ENCODE results near the gene KLK2. TPM values are rescaled to one million over a fixed set of nuclear protein-coding genes. Genes with fewer than 3 reads are reported as not detected.
A peak's percentile ranks its signal among the peaks of the same experiment; 100 is the strongest.

KLK2 gene
- total and polyA plus RNA-seq, 5 donors from 2014 or later, result not detected

DNA sequence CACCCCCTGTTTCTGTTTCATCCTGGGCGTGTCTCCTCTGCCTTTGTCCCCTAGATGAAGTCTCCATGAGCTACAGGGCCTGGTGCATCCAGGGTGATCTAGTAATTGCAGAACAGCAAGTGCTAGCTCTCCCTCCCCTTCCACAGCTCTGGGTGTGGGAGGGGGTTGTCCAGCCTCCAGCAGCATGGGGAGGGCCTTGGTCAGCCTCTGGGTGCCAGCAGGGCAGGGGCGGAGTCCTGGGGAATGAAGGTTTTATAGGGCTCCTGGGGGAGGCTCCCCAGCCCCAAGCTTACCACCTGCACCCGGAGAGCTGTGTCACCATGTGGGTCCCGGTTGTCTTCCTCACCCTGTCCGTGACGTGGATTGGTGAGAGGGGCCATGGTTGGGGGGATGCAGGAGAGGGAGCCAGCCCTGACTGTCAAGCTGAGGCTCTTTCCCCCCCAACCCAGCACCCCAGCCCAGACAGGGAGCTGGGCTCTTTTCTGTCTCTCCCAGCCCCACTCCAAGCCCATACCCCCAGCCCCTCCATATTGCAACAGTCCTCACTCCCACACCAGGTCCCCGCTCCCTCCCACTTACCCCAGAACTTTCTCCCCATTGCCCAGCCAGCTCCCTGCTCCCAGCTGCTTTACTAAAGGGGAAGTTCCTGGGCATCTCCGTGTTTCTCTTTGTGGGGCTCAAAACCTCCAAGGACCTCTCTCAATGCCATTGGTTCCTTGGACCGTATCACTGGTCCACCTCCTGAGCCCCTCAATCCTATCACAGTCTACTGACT, 18.4 kb upstream of the KLK2 start, which contains the start of gene KLK3:
KLK3 (plus strand) TSS at position 280 of the 775 bp plus-strand sequence; CDS start at position 321, 41 bp downstream.
- Mint-ChIP-seq H3K4me1 (no peaks in the 10 kb centered on the region), H3K27me3 (peaks cover 20% of the 10 kb centered on the region), H3K4me3 (no peak within 1 kb of the TSS), H3K9me3 (peaks cover 0 to 5% (median 0%) of the 10 kb centered on the region in 7 donors), H3K27ac (peak within 1 kb of the TSS in 1 of 3 donors; percentile 62), H3K36me3 (no peaks in the 10 kb centered on the region)
- peaks cover 2% of the 10 kb centered on the region for H3K27me3 ChIP-seq (ENCODE audit: control insufficient read depth, insufficient read depth, low read length)
- H3K9me3 ChIP-seq (ENCODE audit: control insufficient read depth in 2 of 2, low read length in 2 of 2), result no peaks in the 10 kb centered on the region
- H3K36me3 ChIP-seq (ENCODE audit: control insufficient read depth, insufficient read depth, low read length), result no peaks in the 10 kb centered on the region
- H3K4me3 ChIP-seq (ENCODE audit: low read depth, low read length), result no peak within 1 kb of the TSS
- ATAC-seq (ENCODE audit: low read depth in 2 of 2) (no peak), DNase-seq (no peak)
- H3K4me1 ChIP-seq (ENCODE audit: control insufficient read depth, insufficient read depth, low read length, poor library complexity, severe bottlenecking), result no peaks in the 10 kb centered on the region
- no peak within 1 kb of the TSS for H3K27ac ChIP-seq (ENCODE audit: insufficient read depth, low read length, poor library complexity, severe bottlenecking)

DNA sequence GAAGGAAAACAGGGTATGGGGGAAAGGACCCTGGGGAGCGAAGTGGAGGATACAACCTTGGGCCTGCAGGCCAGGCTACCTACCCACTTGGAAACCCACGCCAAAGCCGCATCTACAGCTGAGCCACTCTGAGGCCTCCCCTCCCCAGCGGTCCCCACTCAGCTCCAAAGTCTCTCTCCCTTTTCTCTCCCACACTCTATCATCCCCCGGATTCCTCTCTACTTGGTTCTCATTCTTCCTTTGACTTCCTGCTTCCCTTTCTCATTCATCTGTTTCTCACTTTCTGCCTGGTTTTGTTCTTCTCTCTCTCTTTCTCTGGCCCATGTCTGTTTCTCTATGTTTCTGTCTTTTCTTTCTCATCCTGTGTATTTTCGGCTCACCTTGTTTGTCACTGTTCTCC, 15.9 kb upstream of the KLK2 start:
- ATAC-seq (ENCODE audit: low read depth in 2 of 2) (no peak), DNase-seq (no peak)
- no peaks in the 10 kb centered on the region for H3K4me1 ChIP-seq (ENCODE audit: control insufficient read depth, insufficient read depth, low read length, poor library complexity, severe bottlenecking)
- H3K4me3 Mint-ChIP-seq, result no peak overlapping the region
- H3K9me3 ChIP-seq (ENCODE audit: control insufficient read depth in 2 of 2, low read length in 2 of 2), result peaks cover 0 to 4% of the 10 kb centered on the region in 2 experiments
- peaks cover 0 to 15% (median 0%) of the 10 kb centered on the region in 7 donors for H3K9me3 Mint-ChIP-seq
- peaks cover 24% of the 10 kb centered on the region for H3K27me3 Mint-ChIP-seq
- no peak overlapping the region for H3K27ac ChIP-seq (ENCODE audit: insufficient read depth, low read length, poor library complexity, severe bottlenecking)
- no peaks in the 10 kb centered on the region for H3K36me3 ChIP-seq (ENCODE audit: control insufficient read depth, insufficient read depth, low read length)
- no peaks in the 10 kb centered on the region for H3K27me3 ChIP-seq (ENCODE audit: control insufficient read depth, insufficient read depth, low read length)
- no peaks in the 10 kb centered on the region for H3K4me1 Mint-ChIP-seq
- H3K4me3 ChIP-seq (ENCODE audit: low read depth, low read length), result no peak overlapping the region
- H3K27ac Mint-ChIP-seq, result peak overlapping the region in 1 of 3 donors; percentile 10
- no peaks in the 10 kb centered on the region for H3K36me3 Mint-ChIP-seq

DNA sequence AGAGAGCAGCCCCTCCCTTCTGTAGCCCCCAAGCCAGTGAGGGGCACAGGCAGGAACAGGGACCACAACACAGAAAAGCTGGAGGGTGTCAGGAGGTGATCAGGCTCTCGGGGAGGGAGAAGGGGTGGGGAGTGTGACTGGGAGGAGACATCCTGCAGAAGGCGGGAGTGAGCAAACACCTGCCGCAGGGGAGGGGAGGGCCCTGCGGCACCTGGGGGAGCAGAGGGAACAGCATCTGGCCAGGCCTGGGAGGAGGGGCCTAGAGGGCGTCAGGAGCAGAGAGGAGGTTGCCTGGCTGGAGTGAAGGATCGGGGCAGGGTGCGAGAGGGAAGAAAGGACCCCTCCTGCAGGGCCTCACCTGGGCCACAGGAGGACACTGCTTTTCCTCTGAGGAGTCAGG, 14.4 kb upstream of the KLK2 start:
- no peak overlapping the region for H3K27ac ChIP-seq (ENCODE audit: insufficient read depth, low read length, poor library complexity, severe bottlenecking)
- H3K4me3 Mint-ChIP-seq, result no peak overlapping the region
- H3K27me3 ChIP-seq (ENCODE audit: control insufficient read depth, insufficient read depth, low read length), result no peaks in the 10 kb centered on the region
- DNase-seq (no peak), ATAC-seq (ENCODE audit: low read depth in 2 of 2) (no peak)
- H3K27me3 Mint-ChIP-seq, result peaks cover 29% of the 10 kb centered on the region
- no peaks in the 10 kb centered on the region for H3K36me3 Mint-ChIP-seq
- peaks cover 0 to 4% of the 10 kb centered on the region in 2 experiments for H3K9me3 ChIP-seq (ENCODE audit: control insufficient read depth in 2 of 2, low read length in 2 of 2)
- H3K4me1 ChIP-seq (ENCODE audit: control insufficient read depth, insufficient read depth, low read length, poor library complexity, severe bottlenecking), result no peaks in the 10 kb centered on the region
- H3K36me3 ChIP-seq (ENCODE audit: control insufficient read depth, insufficient read depth, low read length), result no peaks in the 10 kb centered on the region
- peaks cover 0 to 15% (median 1%) of the 10 kb centered on the region in 7 donors for H3K9me3 Mint-ChIP-seq
- H3K4me3 ChIP-seq (ENCODE audit: low read depth, low read length), result no peak overlapping the region
- H3K4me1 Mint-ChIP-seq, result no peaks in the 10 kb centered on the region
- no peak overlapping the region for H3K27ac Mint-ChIP-seq

DNA sequence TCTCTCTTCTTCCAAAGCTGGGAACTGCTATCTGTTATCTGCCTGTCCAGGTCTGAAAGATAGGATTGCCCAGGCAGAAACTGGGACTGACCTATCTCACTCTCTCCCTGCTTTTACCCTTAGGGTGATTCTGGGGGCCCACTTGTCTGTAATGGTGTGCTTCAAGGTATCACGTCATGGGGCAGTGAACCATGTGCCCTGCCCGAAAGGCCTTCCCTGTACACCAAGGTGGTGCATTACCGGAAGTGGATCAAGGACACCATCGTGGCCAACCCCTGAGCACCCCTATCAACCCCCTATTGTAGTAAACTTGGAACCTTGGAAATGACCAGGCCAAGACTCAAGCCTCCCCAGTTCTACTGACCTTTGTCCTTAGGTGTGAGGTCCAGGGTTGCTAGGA, 13.4 kb upstream of the KLK2 start:
- H3K4me1 ChIP-seq (ENCODE audit: control insufficient read depth, insufficient read depth, low read length, poor library complexity, severe bottlenecking), result no peaks in the 10 kb centered on the region
- H3K36me3 ChIP-seq (ENCODE audit: control insufficient read depth, insufficient read depth, low read length), result no peaks in the 10 kb centered on the region
- DNase-seq, result no peak
- Mint-ChIP-seq H3K36me3 (no peaks in the 10 kb centered on the region), H3K27me3 (peaks cover 29% of the 10 kb centered on the region), H3K4me3 (no peak overlapping the region), H3K9me3 (peaks cover 0 to 15% (median 1%) of the 10 kb centered on the region in 7 donors), H3K27ac (no peak overlapping the region), H3K4me1 (no peaks in the 10 kb centered on the region)
- no peak for ATAC-seq (ENCODE audit: low read depth in 2 of 2)
- H3K27me3 ChIP-seq (ENCODE audit: control insufficient read depth, insufficient read depth, low read length), result no peaks in the 10 kb centered on the region
- H3K4me3 ChIP-seq (ENCODE audit: low read depth, low read length), result no peak overlapping the region
- no peak overlapping the region for H3K27ac ChIP-seq (ENCODE audit: insufficient read depth, low read length, poor library complexity, severe bottlenecking)
- H3K9me3 ChIP-seq (ENCODE audit: control insufficient read depth in 2 of 2, low read length in 2 of 2), result peaks cover 0 to 4% of the 10 kb centered on the region in 2 experiments

DNA sequence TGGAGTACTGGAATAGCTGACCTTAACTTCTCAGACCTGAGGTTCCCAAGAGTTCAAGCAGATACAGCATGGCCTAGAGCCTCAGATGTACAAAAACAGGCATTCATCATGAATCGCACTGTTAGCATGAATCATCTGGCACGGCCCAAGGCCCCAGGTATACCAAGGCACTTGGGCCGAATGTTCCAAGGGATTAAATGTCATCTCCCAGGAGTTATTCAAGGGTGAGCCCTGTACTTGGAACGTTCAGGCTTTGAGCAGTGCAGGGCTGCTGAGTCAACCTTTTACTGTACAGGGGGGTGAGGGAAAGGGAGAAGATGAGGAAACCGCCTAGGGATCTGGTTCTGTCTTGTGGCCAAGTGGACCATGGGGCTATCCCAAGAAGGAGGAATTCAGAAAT, 12.2 kb upstream of the KLK2 start:
- Histone ChIP-seq H3K27me3 (ENCODE audit: control insufficient read depth, insufficient read depth, low read length) (no peaks in the 10 kb centered on the region), H3K9me3 (ENCODE audit: control insufficient read depth in 2 of 2, low read length in 2 of 2) (peaks cover 0 to 4% of the 10 kb centered on the region in 2 experiments), H3K4me1 (ENCODE audit: control insufficient read depth, insufficient read depth, low read length, poor library complexity, severe bottlenecking) (no peaks in the 10 kb centered on the region), H3K4me3 (ENCODE audit: low read depth, low read length) (no peak overlapping the region), H3K36me3 (ENCODE audit: control insufficient read depth, insufficient read depth, low read length) (no peaks in the 10 kb centered on the region), H3K27ac (ENCODE audit: insufficient read depth, low read length, poor library complexity, severe bottlenecking) (no peak overlapping the region)
- peaks cover 30% of the 10 kb centered on the region for H3K27me3 Mint-ChIP-seq
- H3K4me1 Mint-ChIP-seq, result no peaks in the 10 kb centered on the region
- H3K4me3 Mint-ChIP-seq, result no peak overlapping the region
- no peaks in the 10 kb centered on the region for H3K36me3 Mint-ChIP-seq
- DNase-seq (no peak), ATAC-seq (ENCODE audit: low read depth in 2 of 2) (no peak)
- peaks cover 0 to 15% (median 0%) of the 10 kb centered on the region in 7 donors for H3K9me3 Mint-ChIP-seq
- H3K27ac Mint-ChIP-seq, result no peak overlapping the region

DNA sequence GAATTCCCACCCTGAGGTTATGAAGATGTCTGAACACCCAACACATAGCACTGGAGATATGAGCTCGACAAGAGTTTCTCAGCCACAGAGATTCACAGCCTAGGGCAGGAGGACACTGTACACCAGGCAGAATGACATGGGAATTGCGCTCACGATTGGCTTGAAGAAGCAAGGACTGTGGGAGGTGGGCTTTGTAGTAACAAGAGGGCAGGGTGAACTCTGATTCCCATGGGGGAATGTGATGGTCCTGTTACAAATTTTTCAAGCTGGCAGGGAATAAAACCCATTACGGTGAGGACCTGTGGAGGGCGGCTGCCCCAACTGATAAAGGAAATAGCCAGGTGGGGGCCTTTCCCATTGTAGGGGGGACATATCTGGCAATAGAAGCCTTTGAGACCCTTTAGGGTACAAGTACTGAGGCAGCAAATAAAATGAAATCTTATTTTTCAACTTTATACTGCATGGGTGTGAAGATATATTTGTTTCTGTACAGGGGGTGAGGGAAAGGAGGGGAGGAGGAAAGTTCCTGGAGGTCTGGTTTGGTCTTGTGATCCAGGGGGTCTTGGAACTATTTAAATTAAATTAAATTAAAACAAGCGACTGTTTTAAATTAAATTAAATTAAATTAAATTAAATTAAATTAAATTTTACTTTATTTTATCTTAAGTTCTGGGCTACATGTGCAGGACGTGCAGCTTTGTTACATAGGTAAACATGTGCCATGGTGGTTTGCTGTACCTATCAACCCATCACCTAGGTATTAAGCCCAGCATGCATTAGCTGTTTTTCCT, 11.5 kb upstream of the KLK2 start:
- peaks cover 0 to 4% of the 10 kb centered on the region in 2 experiments for H3K9me3 ChIP-seq (ENCODE audit: control insufficient read depth in 2 of 2, low read length in 2 of 2)
- H3K27ac ChIP-seq (ENCODE audit: insufficient read depth, low read length, poor library complexity, severe bottlenecking), result no peak overlapping the region
- Mint-ChIP-seq H3K27me3 (peaks cover 36% of the 10 kb centered on the region), H3K4me1 (no peaks in the 10 kb centered on the region), H3K36me3 (no peaks in the 10 kb centered on the region), H3K27ac (no peak overlapping the region), H3K4me3 (no peak overlapping the region), H3K9me3 (peaks cover 0 to 15% (median 0%) of the 10 kb centered on the region in 7 donors)
- H3K27me3 ChIP-seq (ENCODE audit: control insufficient read depth, insufficient read depth, low read length), result no peaks in the 10 kb centered on the region
- no peaks in the 10 kb centered on the region for H3K4me1 ChIP-seq (ENCODE audit: control insufficient read depth, insufficient read depth, low read length, poor library complexity, severe bottlenecking)
- H3K4me3 ChIP-seq (ENCODE audit: low read depth, low read length), result no peak overlapping the region
- ATAC-seq (ENCODE audit: low read depth in 2 of 2) (no peak), DNase-seq (no peak)
- H3K36me3 ChIP-seq (ENCODE audit: control insufficient read depth, insufficient read depth, low read length), result no peaks in the 10 kb centered on the region

DNA sequence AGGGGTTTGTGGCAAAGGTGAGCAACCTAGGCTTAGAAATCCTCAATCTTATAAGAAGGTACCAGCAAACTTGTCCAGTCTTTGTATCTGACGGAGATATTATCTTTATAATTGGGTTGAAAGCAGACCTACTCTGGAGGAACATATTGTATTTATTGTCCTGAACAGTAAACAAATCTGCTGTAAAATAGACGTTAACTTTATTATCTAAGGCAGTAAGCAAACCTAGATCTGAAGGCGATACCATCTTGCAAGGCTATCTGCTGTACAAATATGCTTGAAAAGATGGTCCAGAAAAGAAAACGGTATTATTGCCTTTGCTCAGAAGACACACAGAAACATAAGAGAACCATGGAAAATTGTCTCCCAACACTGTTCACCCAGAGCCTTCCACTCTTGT, 3.8 kb upstream of the KLK2 start:
- ATAC-seq (ENCODE audit: low read depth in 2 of 2), result no peak
- Mint-ChIP-seq H3K36me3 (no peaks in the 10 kb centered on the region), H3K9me3 (no peaks in the 10 kb centered on the region), H3K27me3 (peaks cover 18% of the 10 kb centered on the region), H3K27ac (no peak overlapping the region), H3K4me1 (no peaks in the 10 kb centered on the region), H3K4me3 (no peak overlapping the region)
- Histone ChIP-seq H3K4me3 (ENCODE audit: low read depth, low read length) (no peak overlapping the region), H3K9me3 (ENCODE audit: control insufficient read depth in 2 of 2, low read length in 2 of 2) (no peaks in the 10 kb centered on the region), H3K4me1 (ENCODE audit: control insufficient read depth, insufficient read depth, low read length, poor library complexity, severe bottlenecking) (no peaks in the 10 kb centered on the region), H3K36me3 (ENCODE audit: control insufficient read depth, insufficient read depth, low read length) (no peaks in the 10 kb centered on the region), H3K27me3 (ENCODE audit: control insufficient read depth, insufficient read depth, low read length) (peaks cover 2% of the 10 kb centered on the region), H3K27ac (ENCODE audit: insufficient read depth, low read length, poor library complexity, severe bottlenecking) (no peak overlapping the region)
- DNase-seq, result no peak
